ENCODE results near the gene C1QTNF6. TPM values are rescaled to one million over a fixed set of nuclear protein-coding genes. Genes with fewer than 3 reads are reported as not detected.

C1QTNF6 gene
- total and polyA plus RNA-seq, 2 of the 8 experiments (the other 6 are each of a cell fraction or from before 2014, with no cell fraction given) = 3.1 to 6.5 TPM

GRCh38 chr22:37160027-37160426 is 28.0 kb downstream of the C1QTNF6 start:
- Histone ChIP-seq H3K4me3 (ENCODE audit: extremely low read depth in 1 of 4, insufficient read depth in 2 of 4, low read depth in 3 of 4, low read length in 4 of 4) (no peak overlapping the region), H2BK20ac (ENCODE audit: low read length) (no peak overlapping the region), H3K4me2 (ENCODE audit: insufficient read depth in 1 of 2, low read depth in 2 of 2, low read length in 2 of 2) (no peak overlapping the region), H3K4ac (replicated peaks; ENCODE audit: insufficient read length, low read depth, low read length) (no peak overlapping the region), H2BK5ac (ENCODE audit: low read depth, low read length) (no peak overlapping the region), H3K23ac (ENCODE audit: insufficient read length) (no peak overlapping the region), H3K9me3 (ENCODE audit: insufficient read depth in 2 of 2, low read depth in 1 of 2, low read length in 1 of 2) (peaks cover 5% of the 10 kb centered on the region in 2 experiments; a peak in 2 of 4 replicates), H3K27me3 (replicated peaks in 1 of 4; ENCODE audit: control insufficient read depth in 3 of 4, extremely low read depth in 1 of 4, insufficient read depth in 3 of 4, low read length in 3 of 4) (no peaks in the 10 kb centered on the region; a peak in 1 of 7 replicates), H2AFZ (ENCODE audit: low read length) (no peak overlapping the region), H3K27ac (ENCODE audit: low read depth, low read length) (no peak overlapping the region), H4K20me1 (replicated peaks in 1 of 2; ENCODE audit: control insufficient read depth in 1 of 2, insufficient read depth in 2 of 2, low read length in 2 of 2) (no peaks in the 10 kb centered on the region), H3K9ac (replicated peaks in 1 of 4; ENCODE audit: extremely low read depth in 1 of 4, low read depth in 3 of 4, low read length in 3 of 4) (no peak overlapping the region), H3K23me2 (ENCODE audit: low read depth, low read length) (no peaks in the 10 kb centered on the region), H2BK120ac (replicated peaks; ENCODE audit: low read depth, low read length) (no peak overlapping the region), H3K14ac (ENCODE audit: insufficient read length) (no peak overlapping the region), H3K79me2 (ENCODE audit: control insufficient read depth in 1 of 2, insufficient read depth in 2 of 2, low read length in 2 of 2) (no peaks in the 10 kb centered on the region), H2BK15ac (ENCODE audit: low read length) (no peak overlapping the region), H3K36me3 (ENCODE audit: control insufficient read depth in 2 of 4, insufficient read depth in 4 of 4, low read length in 3 of 4) (no peaks in the 10 kb centered on the region), H2AK5ac (ENCODE audit: low read depth, low read length) (no peak overlapping the region), H3K56ac (replicated peaks; ENCODE audit: insufficient read length, low read depth, low read length) (no peak overlapping the region), H3K18ac (ENCODE audit: extremely low read depth, low read length) (no peak overlapping the region), H2BK12ac (ENCODE audit: low read depth, low read length) (no peak overlapping the region), H4K5ac (ENCODE audit: insufficient read length, low read depth, low read length) (no peak overlapping the region), H3K4me1 (replicated peaks in 1 of 4; ENCODE audit: control insufficient read depth in 3 of 4, insufficient read depth in 4 of 4, low read length in 3 of 4) (peaks cover 0 to 4% (median 0%) of the 10 kb centered on the region in 4 experiments; a peak in 2 of 7 replicates), H4K91ac (replicated peaks; ENCODE audit: insufficient read length, low read length) (no peak overlapping the region), H3K79me1 (ENCODE audit: low read depth, low read length) (no peaks in the 10 kb centered on the region), H4K8ac (ENCODE audit: extremely low read depth, insufficient read depth, low read length) (no peak overlapping the region)
- FAIRE-seq (no peak), DNase-seq (ENCODE audit: low read depth in 1 of 2, low spot score in 2 of 2) (no peak)
- POLR2A ChIA-PET (ENCODE audit: partially characterized antibody) = interaction anchor here (0.6 to 0.8 kb wide), 2 partner anchors 40 to 114 kb away, joined by 3 to 5 read pairs; no protein-coding TSS in a partner anchor
- CTCF ChIA-PET (ENCODE audit: partially characterized antibody) = interaction anchor here (0.9 to 4.8 kb wide), 12 partner anchors 11 to 304 kb away, joined by 3 to 25 read pairs (median 4); partner anchors contain the start of gene IL2RB
- WGBS, 2 experiments (ENCODE audit: extremely low coverage in 1 of 2, insufficient coverage in 1 of 2, insufficient read length in 1 of 2, insufficient replicate concordance in 2 of 2, low coverage in 1 of 2, low lambda C conversion rate in 2 of 2, missing lambda C conversion rate in 1 of 2) = 70% methylated on average over 6 of the region's 6 CpGs; no CpG with 5 or more reads in 1 of the 2 experiments
- TF ChIP-seq SIN3A (conservative IDR thresholded peaks at IDR 0.05 in 1 of 2, IDR thresholded peaks at IDR 0.05 in 1 of 2; ENCODE audit: low read depth in 1 of 2, low read length in 2 of 2) (no peak), CTCF (IDR thresholded peaks at IDR 0.05; ENCODE audit: control extremely low read depth in 1 of 3, insufficient read depth in 1 of 3, low read depth in 1 of 3, low read length in 3 of 3) (peak; percentile 8 to 24 (median 24); a peak in 2 of 4 replicates), POLR2A (IDR thresholded peaks at IDR 0.05; ENCODE audit: control extremely low read depth in 1 of 2, low read depth in 2 of 2, low read length in 2 of 2) (no peak), SP2 (IDR thresholded peaks at IDR 0.05; ENCODE audit: low read length) (no peak), RFX5 (IDR thresholded peaks at IDR 0.05; ENCODE audit: borderline replicate concordance, low read depth, low read length) (no peak), FOSL1 (IDR thresholded peaks at IDR 0.05; ENCODE audit: insufficient read depth, low read depth, low read length) (no peak), BCL11A (IDR thresholded peaks at IDR 0.05; ENCODE audit: low read depth in 2 of 2, low read length in 2 of 2) (no peak), CREB1 (IDR thresholded peaks at IDR 0.05) (no peak), RAD21 (IDR thresholded peaks at IDR 0.05 in 1 of 2, conservative IDR thresholded peaks at IDR 0.05 in 1 of 2; ENCODE audit: low read depth in 2 of 2, low read length in 2 of 2) (peak; percentile 3 to 28; a peak in 1 of 4 replicates), GABPA (IDR thresholded peaks at IDR 0.05; ENCODE audit: borderline replicate concordance, insufficient read depth, low read length) (no peak), SAP30 (IDR thresholded peaks at IDR 0.05; ENCODE audit: insufficient read depth, insufficient replicate concordance, low read length) (no peak)

Data from H1 (cell line).